ENCODE results near the gene SYT1. TPM values are rescaled to one million over a fixed set of nuclear protein-coding genes. Genes with fewer than 3 reads are reported as not detected.

SYT1 gene
- total RNA-seq, 1 experiment from 2014 or later: not detected

DNA sequence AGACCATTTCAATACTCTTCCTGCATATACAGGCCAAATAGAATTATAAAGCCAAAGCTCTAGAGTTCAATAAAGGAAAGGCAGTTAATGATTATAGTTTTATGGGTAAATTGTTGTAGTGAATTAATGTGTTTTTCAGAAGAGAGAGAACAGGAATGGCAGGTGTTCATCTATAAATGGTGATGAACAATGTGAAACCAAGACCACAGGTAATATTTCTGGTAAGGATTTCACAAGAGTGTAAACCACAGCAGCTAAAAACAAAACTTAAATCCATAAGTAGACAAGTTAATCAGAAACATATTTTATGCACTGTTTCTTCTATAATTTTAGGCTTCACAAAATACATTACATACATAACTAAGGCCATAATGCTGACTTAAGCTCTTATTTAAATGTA, 204.4 kb downstream of the SYT1 start:
- no peak for DNase-seq (ENCODE audit: low read depth, low spot score)
- in situ Hi-C loops (cut with HindIII; ENCODE audit: low pct_unique_long_range_greater_than_20kb, low sequenced_read_pairs): no loop called here

DNA sequence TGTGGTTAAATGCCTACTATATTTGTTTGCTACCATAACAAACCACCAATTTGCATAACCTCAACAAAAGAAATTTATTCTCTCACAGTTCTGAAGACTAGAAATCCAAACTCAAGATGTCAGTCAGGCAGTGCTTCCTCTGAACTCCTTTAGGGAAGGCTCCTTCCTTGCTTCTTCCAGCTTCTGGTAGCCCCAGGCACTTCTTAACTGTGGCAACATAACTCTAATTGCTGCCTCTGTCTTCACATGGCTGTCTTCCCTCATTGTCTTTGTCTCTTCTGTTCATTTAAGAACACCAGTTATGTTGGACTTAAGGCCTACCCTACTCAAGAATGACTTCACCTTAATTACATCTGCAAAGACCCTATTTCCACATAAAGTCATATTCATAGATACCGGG, 206.9 kb downstream of the SYT1 start:
- no peak for DNase-seq (ENCODE audit: low read depth, low spot score)
- in situ Hi-C loops (cut with HindIII; ENCODE audit: low pct_unique_long_range_greater_than_20kb, low sequenced_read_pairs): no loop called here

DNA sequence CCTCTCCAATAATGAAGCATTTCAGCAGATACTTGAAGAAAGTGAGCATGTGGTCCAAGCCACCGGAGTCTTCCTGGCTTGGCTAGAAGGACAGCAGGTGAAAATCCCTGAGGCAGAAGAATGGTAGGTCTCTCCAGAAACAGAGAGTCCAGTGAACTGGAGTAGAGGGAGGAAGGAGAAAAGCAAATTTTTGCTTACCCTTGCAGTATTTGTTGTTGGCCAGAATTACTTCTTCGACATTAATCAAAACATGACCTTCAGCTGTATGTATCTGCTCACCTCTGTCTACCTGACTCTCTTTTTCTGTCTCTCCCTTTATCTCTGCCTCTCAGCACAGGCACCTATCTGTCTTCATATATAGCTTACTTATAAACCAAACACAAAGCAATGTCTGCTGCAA, 208.9 kb downstream of the SYT1 start:
- no peak for DNase-seq (ENCODE audit: low read depth, low spot score)
- in situ Hi-C loops (cut with HindIII; ENCODE audit: low pct_unique_long_range_greater_than_20kb, low sequenced_read_pairs): no loop called here

DNA sequence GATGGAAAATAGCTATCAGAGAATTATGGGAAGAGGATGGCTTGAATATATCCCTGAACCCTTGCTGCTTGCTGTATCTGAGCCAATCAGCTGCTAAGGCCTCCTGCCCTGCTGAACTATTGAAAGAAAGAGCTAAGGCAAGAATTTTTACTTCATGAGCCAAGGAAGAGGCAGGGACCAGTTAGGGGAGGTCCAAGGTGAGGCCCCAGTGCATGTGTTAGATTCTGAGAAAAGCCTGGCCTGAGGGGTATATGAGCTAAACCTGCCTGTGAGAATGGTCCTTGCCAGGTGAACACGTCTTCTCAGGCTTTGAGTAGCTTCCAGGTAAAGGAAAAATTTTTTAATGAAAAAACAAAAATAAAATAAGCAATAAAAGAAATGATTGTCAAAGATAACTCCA, 218.0 kb downstream of the SYT1 start:
- in situ Hi-C loops (cut with HindIII; ENCODE audit: low pct_unique_long_range_greater_than_20kb, low sequenced_read_pairs): no loop called here
- no peak for DNase-seq (ENCODE audit: low read depth, low spot score)

DNA sequence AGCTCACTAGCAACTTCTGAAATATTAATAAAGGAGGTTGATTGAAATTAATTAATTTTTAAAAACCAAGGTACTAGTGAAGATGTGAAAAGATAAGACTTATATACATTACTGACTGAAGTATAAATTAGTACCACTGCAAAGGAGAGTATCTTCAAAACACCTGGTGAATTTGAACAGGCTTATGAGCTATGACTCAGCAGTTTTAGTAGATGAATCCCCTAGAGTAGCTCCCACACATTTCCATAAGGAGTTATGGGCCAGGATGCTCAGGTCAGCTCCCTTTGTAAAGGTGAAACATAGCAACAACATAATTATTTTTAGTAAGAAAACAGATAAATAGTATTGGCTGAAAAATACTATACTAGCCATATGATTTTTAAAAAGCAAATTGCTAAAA, 218.6 kb downstream of the SYT1 start:
- no peak for DNase-seq (ENCODE audit: low read depth, low spot score)
- in situ Hi-C loops (cut with HindIII; ENCODE audit: low pct_unique_long_range_greater_than_20kb, low sequenced_read_pairs): no loop called here

DNA sequence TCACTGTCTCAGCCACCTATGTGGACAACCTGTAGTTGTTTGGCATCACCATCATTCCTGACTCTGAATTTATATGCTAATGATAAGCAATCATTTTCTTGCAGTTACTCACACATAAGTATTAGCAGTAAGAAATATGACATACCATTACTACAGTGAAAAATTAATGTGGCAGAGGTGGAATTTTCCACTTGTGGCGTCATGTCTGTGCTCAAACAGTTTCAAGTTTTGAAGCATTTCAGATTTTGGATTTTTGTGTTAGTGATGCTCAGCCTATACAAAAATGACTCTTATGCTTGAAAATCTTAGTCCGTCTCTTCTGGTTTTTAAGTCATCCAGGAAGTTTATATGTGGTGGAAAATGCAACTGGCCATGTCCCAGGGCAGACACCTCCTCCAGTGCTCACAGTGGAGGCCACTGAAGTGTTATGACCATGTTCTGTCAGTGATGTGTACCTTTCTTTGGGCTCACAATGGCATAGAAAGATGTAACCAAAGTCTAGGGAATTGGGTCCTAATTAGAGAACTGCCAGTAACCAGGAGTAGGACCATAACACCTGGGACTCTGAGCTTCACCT, 220.6 kb downstream of the SYT1 start:
- in situ Hi-C loops (cut with HindIII; ENCODE audit: low pct_unique_long_range_greater_than_20kb, low sequenced_read_pairs): no loop called here
- DNase-seq (ENCODE audit: low read depth, low spot score): no peak

DNA sequence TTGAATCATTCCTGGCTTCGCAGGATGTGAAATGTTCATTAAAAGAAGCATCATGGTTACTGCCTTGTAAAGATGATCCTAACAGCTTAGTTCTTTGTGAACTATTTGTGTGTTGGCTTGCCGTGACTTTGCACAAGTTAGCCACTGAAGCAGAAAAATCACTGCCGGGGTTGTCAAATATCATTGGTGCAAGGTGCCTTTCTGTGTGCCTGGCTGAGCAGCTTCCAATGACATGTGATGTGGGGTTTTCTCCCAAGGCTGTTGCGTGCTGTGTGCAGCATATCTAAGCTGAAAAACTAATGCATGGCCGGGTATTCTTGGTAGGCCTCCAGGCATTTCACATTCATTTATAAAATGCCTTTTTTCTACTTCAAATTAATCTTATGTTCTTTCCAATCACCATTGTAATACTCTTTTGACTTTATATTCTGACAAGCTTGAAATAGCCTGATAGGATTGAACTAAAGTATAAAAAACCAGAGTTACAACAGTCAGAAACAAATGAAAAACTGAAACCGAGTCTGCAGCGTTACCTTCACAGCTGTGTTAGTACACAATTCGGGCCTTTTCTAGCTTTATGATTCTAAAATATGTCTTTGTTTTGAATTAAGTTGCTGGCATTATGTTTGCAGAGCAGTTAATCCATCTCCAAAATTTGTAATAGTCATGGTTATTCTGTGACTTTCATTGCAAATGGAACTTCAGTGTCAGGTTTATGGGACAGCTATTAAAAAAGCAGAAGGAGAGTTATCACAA, 222.1 kb downstream of the SYT1 start:
- in situ Hi-C loops (cut with HindIII; ENCODE audit: low pct_unique_long_range_greater_than_20kb, low sequenced_read_pairs): no loop called here
- DNase-seq (ENCODE audit: low read depth, low spot score): no peak

DNA sequence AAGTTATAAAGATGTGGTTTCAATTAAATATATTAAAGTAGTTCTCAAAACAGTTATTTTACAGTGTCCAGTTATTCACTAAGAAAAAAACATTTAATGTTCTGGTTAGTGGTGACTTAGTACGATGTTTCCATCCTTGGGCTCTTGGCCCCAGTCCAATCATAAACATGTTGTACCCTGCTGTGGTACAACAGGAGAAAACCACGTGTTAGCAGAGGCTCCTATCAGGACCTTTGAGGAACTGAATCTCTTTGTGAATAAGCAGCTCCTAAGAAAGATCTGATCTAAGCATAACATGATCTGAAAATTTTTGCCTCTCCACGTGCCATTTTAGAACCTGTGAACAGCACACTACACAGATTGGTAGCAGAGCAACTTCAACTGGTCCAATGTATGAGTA, 234.0 kb downstream of the SYT1 start:
- DNase-seq (ENCODE audit: low read depth, low spot score): no peak

DNA sequence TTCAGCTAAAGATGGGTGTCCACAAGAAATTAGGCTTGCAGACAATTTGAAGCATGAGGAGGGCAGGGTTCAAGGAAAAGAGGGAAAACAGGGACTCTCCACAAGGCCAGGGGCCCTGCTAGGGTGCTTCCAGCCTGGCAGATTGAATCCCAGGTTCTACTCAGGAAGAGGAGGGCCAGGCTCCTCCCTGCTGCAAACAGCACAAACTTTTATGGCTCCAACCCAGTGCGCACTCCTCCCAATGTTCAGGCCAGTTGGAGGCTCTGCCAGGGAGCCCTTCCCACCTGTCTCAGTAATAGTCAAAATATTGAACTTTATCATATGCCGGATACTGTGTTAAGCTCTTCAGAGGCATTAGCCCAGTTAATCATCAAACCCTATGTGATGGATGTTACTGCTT, 244.4 kb downstream of the SYT1 start:
- in situ Hi-C loops (cut with HindIII; ENCODE audit: low pct_unique_long_range_greater_than_20kb, low sequenced_read_pairs): no loop called here
- DNase-seq (ENCODE audit: low read depth, low spot score): no peak

More for the DNA sequence above, 234.0 kb downstream of the SYT1 start:
- in situ Hi-C loops (cut with HindIII; ENCODE audit: low pct_unique_long_range_greater_than_20kb, low sequenced_read_pairs): no loop called here

DNA sequence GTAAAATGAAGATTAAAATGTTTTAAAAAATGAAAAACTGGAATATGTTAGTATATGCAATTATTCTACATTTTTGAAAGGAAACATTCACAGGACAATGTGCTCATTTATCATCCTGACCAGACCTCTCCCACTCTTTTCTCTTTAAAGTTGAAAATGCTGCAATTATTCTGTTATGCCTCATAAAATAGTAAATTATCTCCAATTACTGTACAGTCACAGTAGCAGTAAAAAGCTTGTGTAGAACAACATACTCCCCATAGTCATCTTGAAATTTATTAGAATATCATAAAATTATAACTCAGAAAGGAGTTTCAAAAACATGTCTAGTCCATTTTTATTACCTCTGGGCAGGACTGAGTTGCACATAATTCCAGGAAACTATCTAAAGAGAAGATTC, 250.3 kb downstream of the SYT1 start:
- in situ Hi-C loops (cut with HindIII; ENCODE audit: low pct_unique_long_range_greater_than_20kb, low sequenced_read_pairs): no loop called here
- DNase-seq (ENCODE audit: low read depth, low spot score): no peak

DNA sequence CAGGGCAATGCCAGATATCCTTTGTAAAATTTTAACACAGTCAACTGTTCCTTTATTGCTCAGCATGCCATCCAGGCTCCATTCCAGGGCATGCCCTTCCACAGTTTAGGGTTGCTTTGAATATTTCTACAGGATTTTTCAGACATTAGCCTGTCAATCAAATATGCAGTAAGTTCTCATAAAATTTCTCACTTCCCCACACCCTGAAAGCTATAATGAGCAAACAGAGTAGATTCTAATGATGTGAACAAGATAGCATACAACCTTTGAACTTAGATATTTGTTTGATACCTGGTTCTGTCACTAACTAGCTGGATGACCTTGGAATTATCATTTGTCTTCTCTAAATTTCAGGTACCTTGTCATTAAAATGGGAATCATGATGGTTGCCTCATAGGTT, 251.2 kb downstream of the SYT1 start:
- no peak for DNase-seq (ENCODE audit: low read depth, low spot score)
- in situ Hi-C loops (cut with HindIII; ENCODE audit: low pct_unique_long_range_greater_than_20kb, low sequenced_read_pairs): no loop called here

DNA sequence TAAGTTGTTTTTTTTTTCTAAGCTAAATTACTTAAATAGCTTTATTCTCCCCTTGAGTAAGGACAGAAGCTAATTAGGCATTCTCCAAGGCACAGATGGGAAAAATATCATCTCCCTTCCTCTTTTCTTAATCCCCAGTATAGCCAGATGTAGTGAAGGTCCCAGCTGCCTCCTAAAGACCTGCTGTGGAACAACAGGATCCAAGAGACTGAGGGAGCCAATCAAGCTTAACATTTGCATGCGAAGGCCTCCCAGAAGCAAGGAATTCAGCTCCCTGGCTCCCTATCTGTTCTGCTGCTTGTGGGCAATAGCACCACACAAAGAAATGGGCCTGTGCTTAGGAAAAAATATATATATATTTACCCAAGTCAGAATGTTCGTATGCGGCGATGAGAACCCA, 255.2 kb downstream of the SYT1 start:
- in situ Hi-C loops (cut with HindIII; ENCODE audit: low pct_unique_long_range_greater_than_20kb, low sequenced_read_pairs): no loop called here
- peak; percentile 7 for DNase-seq (ENCODE audit: low read depth, low spot score)

DNA sequence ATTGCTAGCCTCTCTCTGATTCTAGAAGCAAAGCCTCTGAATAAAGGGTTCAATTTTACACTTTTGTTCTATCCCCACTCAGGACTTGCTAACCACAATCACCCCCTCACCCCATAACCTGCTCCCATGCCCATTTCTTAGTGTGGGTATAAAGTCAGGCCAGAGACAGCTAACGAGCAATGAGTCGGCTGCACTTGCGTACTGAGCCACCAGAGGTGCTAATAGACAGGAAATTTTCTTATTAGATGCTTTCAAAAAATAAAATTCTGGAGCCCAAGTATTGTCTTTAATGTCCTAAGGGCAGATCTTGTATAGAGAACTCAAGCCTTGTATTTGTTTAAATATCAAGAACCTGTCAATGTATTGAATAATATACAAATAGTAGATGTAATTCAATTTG, 256.9 kb downstream of the SYT1 start:
- in situ Hi-C loops (cut with HindIII; ENCODE audit: low pct_unique_long_range_greater_than_20kb, low sequenced_read_pairs): no loop called here
- peak; percentile 32 for DNase-seq (ENCODE audit: low read depth, low spot score)

DNA sequence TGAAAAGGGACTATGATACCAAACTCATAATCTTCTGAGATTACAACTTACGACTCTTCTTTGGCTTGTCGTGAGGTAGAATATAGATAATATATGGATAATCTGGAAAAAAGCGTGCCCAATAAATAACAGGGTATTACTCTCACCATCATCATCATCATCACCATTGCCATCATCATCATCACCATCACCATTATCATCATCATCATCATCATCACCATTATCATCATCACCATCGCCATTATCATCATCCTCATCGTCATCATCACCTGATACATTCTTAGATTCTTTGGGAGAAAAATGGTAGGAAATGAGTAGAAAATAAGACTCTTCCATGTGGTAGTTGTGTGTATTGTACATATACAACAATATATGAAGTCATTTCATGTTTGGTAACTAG, 259.8 kb downstream of the SYT1 start:
- in situ Hi-C loops (cut with HindIII; ENCODE audit: low pct_unique_long_range_greater_than_20kb, low sequenced_read_pairs): no loop called here
- no peak for DNase-seq (ENCODE audit: low read depth, low spot score)

DNA sequence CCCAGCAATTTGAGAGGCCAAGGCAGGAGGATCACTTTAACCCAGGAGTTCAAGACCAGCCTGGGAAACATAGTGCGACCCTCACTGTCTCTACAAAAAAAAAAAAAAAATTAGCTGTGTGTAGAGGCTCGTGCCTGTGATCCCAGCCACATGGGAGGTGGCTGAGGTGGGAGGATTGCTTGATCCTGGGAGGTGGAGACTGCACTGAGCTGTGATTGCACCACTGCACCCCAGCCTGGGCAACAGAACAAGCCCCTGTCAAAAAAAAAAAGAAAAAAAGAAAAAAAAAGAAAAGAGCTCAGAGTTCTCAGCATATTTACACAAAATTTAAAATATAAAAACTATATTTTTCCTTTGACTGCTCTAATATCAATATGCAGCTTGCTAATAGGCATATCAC, 260.8 kb downstream of the SYT1 start:
- in situ Hi-C loops (cut with HindIII; ENCODE audit: low pct_unique_long_range_greater_than_20kb, low sequenced_read_pairs): no loop called here
- no peak for DNase-seq (ENCODE audit: low read depth, low spot score)

DNA sequence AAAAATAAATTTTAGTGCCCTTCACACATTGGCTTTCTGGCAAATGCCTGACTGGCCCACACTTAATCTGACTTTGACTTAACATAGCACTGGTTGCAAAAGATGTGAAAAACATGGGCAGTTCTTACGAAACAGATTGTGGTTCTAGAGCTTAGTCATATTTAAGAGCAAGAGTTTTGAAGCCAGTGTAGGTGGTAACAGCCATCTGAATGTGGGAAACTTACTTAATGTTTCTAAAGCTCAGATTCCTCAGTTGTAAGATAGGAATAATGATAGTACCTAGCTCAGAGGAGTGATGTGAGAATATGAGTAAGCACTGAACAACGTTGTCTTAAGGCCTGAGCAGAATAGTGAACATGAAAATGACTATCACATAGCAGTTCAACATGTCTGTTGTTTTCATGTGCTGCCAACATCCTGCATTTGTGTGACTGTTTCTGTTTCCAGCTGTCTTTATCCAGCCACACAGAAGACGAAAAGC, 262.7 kb downstream of the SYT1 start:
- in situ Hi-C loops (cut with HindIII; ENCODE audit: low pct_unique_long_range_greater_than_20kb, low sequenced_read_pairs): no loop called here
- DNase-seq (ENCODE audit: low read depth, low spot score): no peak

DNA sequence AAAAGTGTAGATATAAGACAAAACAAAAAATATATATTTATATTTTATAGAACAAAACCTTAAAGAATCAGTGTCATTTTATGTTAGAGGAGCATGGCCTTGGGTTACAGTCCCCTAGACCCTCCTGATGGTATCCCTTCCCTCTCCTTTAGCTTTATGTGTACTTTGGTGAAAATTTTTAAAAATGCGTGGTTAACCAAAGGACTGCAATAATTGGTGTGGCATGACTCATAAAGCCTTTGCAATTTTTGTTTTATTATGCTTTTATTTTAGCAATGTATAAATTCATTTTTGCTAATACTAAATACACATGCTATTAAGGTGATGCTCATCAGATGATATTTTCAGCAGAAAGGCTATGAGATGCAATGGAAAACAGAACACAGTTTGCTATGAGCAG, 264.4 kb downstream of the SYT1 start:
- in situ Hi-C loops (cut with HindIII; ENCODE audit: low pct_unique_long_range_greater_than_20kb, low sequenced_read_pairs): no loop called here

DNA sequence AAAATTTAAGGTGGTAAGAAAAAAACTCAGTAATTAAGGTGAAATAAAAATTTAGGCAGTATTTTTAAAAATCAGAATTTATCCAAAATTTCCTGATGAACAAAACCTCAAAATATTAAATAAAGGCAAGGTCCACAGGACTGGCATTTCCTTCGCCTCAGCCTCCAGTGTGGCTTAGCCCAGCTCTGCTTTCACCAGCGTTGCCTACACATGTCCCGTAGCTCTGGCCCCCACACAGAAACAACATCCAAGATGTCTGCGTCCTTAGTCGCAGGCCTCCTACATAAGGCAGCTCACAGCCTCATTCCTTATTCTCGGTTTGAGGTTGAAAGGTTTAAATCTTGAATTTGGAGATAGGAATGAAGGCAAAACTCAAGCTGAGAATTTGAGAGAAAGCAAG, 274.3 kb downstream of the SYT1 start:
- DNase-seq (ENCODE audit: low read depth, low spot score): no peak
- in situ Hi-C loops (cut with HindIII; ENCODE audit: low pct_unique_long_range_greater_than_20kb, low sequenced_read_pairs): no loop called here

More for the DNA sequence above, 264.4 kb downstream of the SYT1 start:
- no peak for DNase-seq (ENCODE audit: low read depth, low spot score)

DNA sequence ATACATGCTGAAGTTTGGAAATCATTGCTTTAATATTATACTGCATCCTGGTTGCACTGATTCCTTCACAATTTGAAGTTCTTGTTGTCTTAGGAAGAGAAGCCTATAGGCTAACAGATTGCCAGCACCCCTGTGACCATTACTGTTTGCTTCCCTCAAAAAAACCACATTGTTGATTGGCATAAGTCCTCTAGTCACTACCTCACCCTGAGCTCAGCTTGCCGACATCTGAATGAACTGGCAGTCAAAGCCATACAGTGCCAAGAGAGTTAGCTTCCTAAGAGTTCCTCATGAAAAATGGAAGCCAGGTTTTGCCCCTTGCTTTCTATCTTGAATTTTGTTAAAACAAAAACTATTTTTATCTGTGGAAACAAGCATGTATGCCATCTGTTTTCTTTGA, 276.1 kb downstream of the SYT1 start:
- DNase-seq (ENCODE audit: low read depth, low spot score): no peak
- in situ Hi-C loops (cut with HindIII; ENCODE audit: low pct_unique_long_range_greater_than_20kb, low sequenced_read_pairs): no loop called here

All from SK-MEL-5 (cell line).